EH (cell line): Measurements from ENCODE around the gene CALB2.

Experiments
- DNase-seq: peaks from one replicate; pipeline ENCODE4 v3.0.0-alpha.2; 2015; ENCODE audit warnings: low read depth

CALB2 gene

GRCh38 chr16:71426880-71427615, 68.5 kb downstream of the CALB2 start:
- no peak for DNase-seq

DNA sequence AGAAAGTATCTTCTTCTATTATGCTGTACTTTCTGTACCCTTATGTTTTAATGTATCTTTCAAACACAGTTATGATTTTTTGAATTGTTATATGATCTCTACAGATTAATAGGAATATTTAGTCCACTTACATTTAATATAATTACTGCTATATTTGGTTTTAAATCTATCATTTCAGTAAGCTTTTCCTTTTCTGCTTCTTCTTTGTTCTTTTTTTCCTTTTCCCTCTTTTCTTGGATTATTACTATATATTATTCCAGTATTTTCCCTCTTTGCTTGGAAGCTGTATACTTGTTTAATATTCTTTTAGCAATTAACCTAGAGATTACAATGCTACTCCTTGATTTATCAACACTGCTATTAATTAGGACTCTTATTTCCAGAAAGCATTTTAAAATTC, 69.9 kb downstream of the CALB2 start:
- DNase-seq: no peak

DNA sequence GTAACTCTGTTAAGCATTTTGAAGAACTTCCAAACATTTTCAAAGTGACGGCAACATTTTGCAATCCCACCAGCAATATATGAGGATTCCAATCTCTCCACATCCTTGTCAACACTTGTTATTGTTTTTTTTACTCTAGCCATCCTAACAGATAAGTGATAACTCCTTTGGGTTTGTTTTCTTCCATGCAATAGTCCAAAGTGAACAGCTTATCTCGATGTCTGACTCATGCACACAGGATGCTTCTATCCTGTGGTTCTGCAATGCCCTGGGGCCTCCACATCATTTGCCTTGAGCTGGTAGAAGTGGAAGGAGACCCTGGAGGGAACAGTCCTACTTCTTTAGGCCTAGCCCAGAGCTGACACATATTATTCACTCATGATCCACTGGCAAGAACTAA, 70.4 kb downstream of the CALB2 start:
- peak; percentile 54 for DNase-seq

GRCh38 chr16:71429581-71429980, 71.1 kb downstream of the CALB2 start:
- no peak for DNase-seq

DNA sequence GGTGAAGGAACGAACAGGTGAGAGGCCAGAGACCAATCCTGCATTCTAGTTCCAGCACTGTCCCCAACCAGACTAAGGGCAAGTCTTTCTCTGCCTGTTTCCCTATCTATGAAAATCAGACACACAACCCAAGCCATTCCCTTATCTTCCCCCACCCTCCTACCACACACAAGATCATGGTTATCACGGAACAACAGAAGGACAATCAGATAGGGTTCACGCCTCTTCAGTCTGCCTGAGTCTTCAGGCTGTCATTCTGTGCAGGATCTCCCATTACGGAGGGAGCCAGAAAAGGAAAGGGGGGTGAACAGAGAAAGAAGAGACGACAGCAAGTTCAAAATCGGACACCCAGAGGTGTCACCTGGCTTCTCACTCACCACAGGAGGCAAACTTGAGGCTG, 72.2 kb downstream of the CALB2 start:
- no peak for DNase-seq

GRCh38 chr16:71431176-71431575, 72.7 kb downstream of the CALB2 start:
- no peak for DNase-seq

DNA sequence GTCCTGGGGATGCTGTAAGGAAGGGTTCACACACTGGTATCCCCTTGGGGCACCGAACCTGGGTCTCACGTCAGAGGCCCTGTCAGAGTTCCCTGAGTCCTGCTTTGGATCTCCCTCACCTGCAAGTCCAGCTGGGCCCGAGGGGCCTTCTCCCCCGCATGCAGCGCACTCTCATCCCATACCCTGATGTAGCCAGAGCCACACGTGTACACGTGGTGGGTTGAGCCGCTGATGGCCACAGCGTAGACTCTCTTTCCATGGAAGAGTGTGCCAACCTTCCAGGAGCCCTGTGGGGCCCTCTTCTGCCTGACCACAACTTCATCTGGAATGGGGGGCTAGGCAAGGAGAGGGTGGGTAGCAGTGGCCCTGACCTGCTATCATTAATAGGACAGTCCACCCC, 73.5 kb downstream of the CALB2 start:
- DNase-seq: no peak

DNA sequence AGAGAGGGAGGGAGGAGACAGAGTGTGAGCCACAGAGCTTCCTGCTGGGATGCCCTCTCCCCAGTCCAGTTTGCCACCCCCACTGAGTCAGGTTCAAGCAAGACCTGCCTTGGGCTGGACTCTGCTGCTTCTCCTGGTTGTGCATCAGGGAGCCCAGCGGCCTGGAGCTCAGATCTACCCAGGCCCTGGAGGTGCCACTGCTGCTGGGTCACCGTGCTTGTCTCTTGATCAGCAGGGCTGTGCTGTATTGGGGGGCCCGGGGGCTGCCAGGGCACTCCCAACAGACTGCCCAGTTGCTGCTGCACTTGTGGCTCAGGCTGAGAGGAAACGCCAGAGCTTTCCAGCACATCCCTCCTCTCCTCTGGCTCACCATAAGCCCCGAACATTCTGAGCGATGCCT, 74.4 kb downstream of the CALB2 start:
- DNase-seq: no peak

GRCh38 chr16:71436473-71436872, 78.0 kb downstream of the CALB2 start:
- DNase-seq: no peak

- peak; percentile 50 for DNase-seq
These were observed 81.0 kb downstream of the CALB2 start for GRCh38 chr16:71439523-71439922.
